NCI-H774 (cell line): Measurements from ENCODE around the gene IFNL4.
"Not testable (repeated sequence)": the region's sequence is repeated elsewhere in the genome, so short reads cannot be mapped to it uniquely, and the experiment has no call there.

Experiments used
- DNase-seq: peaks from one replicate; lab custom pipeline; 2025; lab: John Stamatoyannopoulos, UW

The IFNL4 gene

DNA sequence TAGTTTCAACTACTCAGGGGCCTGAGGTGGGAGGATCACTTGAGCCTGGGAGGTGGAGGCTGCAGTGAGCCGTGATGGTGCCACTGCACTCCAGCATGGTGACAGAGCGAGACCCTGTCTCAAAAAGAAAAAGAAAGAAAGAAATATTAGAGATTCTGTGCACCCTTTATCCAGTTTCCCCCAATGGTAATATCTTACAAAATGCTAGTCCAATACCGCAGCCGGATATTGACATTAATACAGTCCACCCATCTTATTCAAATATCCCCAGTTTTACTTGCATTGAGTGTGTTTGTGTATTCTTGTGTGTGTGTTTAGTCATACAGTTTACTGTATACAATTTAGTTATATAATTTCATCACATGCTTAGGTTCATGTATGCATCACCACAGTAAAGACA is 8.6 kb upstream of the IFNL4 start:
- DNase-seq = no peak

DNA sequence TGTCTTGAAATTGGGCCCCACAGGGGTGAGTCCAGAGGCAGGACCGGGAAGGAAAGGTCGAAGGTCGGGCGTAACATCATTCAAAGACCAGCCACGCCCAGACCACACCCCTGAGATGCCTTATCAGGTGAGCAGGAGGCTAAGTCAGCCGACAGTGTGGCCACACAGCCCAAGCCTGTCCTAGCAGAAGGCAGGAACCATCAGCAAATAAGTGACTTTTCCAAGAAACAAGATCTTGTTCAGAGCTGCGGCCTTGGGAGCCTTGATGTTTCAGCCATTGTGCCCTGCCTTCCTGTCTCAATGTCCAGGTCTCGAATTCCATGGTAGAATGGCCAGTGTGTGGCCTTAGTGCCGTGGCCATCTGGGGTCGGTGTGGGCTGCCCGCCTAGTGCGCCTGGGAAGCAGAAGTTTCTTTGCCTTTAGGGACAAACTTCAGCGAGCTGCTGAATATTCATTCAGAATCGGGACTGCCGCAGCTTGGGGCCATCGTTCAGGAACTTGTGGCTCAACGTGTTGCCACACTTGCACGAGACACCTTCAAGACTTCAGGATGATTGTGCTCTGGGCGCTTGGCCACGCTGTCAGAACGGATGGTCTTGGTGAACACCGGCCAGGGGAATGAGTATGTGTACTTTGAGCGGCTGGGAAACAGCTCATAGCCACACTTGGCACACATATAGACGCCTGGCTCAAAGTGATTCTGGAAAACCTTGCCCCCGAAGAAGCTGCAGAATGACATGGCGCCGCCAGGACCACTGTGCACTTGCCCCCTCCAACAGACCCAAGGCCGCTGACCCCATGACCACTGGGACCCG is 6.1 kb upstream of the IFNL4 start:
- no peak for DNase-seq

DNA sequence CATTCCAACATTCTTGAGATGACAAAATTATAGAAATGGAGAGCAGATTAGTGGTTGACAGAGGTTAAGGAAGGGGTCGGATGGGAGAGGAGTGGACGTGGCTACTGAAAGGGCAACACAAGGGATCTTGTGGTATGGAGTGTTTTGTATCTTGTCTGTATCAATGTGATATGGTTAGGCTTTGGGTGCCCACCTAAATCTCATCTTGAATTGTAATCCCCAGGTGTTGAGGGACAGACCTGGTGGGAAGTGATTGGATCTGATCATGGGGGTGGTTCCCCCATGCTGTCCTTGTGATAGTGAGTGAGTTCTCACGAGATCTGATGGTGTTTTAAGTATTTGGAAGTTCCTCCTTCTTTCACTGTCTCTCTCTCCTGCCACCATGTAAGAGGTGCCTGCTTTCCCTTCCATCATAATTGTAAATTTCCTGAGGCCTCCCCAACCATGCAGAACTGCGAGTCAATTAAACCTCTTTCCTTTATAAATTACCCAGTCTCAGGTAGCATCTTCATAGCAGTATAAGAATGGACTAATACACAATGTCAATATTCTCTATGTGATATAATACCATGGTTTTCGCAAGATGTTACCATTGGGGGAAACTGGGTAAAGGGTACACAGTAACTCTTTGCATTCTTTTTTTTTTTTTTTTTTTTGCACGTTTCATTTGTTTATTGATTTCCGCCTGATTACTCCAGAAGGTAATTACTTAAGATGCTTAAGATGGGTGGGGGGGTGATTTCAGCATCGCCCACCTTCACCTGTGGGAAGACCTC is 4.9 kb upstream of the IFNL4 start:
- DNase-seq = no peak

DNA sequence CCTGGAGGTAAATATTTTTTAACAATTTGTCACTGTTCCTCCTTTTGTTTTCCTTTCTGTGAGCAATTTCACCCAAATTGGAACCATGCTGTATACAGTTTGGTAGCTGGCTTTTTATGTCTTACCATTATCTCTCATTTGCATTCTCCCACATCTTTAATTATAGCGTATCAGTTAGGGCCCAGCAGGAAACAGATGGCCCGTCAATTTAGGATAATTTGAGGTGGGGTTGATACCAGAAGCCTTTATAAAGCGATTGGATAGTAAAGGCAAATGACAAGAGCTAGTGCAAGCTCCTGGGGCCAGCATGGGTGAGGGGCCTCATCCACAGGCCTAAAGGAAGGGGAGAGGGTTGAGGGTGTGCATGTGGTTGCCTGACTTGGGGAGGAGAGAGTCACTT is 3.8 kb upstream of the IFNL4 start:
- DNase-seq = no peak

DNA sequence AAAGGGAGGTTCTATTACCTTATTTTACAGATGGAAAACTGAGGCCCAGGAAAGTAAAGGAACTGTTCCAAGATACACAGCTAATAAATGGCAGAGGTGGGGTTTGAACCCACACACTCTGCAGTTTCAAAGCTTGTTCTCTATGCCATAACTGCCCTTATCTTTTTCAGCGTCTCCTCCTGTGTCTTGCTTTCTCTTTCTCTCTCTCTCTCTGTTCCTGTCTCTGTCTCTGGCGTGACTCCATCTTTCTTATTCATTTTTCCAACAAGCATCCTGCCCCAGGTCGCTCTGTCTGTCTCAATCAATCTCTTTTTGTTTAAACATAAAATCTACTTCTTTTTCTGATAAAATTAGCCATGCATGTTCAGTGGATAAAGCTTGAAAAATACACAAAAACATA is 3.2 kb upstream of the IFNL4 start:
- DNase-seq = no peak

DNA sequence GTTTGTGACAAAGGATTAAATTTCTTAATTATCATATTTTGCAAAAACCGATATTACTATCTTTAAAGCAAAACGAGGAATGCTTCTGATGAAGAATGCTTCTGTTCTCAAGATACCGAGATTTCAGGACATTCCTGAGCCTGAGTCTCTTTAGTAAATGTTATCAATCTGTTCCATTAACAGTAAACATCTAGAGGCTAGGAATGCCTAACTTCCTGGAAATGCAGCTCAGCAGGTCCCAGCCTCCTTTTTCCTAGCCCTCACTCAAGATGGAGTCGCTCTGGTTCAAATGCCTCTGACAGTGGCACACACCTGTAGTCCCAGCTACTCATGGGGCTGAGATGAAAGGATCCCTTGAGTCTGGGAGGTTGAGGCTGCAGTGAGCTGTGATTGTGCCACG is 2.4 kb upstream of the IFNL4 start:
- no peak for DNase-seq

DNA sequence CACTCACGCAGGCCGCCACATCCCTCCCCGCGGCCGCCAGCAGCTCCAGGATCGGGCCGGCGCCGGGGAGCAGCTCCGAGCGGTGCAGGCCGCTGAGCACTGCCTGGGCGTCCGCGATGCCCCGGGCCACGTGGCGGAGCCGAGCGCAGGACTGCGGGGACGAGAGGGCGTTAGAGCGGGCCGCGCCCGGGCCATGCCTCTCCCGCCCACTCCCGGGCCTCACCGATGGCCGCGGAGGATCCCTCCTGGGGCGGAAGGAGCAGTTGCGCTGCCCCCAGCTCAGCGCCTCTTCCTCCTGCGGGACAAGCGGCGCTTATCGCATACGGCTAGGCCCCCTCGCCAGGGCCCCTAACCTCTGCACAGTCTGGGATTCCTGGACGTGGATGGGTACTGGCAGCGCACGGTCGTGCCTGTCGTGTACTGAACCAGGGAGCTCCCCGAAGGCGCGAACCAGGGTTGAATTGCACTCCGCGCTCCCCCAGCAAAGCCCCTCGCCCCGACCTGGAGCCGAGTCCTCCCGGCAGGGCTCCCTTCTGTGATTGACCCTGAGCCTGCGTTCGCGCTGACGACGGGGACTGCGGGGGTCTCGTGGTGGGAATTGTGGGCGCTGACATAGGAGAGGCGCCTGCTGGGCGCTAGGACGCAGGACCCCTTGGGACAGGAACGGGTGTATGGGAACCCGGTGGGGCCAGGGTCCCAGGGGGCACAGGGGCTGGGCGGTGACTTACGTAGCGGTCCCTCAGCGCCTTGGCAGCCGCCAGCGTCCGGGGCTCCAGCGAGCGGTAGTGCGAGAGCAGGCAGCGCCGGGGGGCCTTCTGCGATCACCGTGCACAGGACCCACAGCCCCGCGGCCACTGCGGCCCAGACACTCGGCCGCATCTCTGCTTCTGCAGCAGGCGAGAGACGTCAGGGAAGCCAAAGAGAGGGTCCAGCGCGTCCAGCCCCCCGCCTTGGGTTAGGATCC is 673 bp downstream of the IFNL4 start:
- no peak for DNase-seq

DNA sequence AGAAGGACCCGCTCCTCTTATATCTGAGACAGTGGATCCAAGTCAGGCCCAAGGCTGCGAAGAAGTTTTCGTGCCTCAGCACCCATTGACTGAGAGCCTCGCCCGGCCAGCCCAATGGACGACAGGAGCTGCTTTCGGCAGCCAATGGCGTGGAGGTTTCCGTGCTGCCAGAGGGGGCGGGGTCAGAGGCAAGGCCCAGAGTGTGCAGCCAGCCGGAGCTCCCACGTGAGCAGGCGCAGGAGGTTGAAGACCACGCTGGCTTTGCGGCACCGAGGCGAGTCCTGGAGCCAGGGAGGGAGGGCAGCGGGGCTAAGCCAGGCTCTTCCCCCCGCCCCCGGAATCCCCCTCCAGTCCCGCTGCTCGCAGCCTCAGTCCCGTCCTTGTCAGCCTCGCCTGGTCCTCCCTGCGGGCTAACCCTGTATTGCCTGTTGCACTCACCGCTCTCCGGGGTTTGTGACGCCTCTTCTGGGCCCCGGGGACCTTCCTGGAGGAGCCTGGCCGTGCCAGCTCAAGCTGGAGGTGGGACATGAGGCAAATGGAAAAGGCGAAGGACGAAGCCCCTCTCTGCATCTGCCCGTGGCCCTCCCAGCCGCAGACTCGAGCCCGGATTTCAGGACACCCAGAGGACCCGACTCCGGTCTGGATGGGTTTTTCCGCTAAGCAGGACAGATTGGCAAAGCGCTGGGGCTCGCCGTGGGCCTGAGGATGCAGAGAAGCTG is 1.5 kb downstream of the IFNL4 start:
- DNase-seq = no peak

DNA sequence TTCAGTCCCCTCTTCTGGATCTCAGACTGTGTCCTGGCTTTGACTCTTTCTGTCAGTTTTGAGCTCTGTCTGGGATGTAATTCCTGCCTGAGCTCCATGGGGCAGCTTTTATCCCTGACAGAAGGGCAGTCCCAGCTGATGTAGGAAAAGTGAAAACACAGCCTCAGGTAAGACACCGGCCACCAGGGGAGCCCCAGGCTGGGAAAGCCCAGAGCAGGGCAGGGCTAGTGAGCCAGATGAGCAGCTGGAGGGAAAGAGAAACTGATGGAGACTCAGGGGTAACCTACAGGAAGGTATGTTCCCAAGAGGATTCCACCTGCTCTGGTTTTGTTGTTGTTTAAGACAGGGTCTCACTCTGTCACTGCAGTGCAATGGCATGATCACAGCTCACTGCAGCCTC is 3.5 kb downstream of the IFNL4 start:
- DNase-seq = not testable (repeated sequence)

DNA sequence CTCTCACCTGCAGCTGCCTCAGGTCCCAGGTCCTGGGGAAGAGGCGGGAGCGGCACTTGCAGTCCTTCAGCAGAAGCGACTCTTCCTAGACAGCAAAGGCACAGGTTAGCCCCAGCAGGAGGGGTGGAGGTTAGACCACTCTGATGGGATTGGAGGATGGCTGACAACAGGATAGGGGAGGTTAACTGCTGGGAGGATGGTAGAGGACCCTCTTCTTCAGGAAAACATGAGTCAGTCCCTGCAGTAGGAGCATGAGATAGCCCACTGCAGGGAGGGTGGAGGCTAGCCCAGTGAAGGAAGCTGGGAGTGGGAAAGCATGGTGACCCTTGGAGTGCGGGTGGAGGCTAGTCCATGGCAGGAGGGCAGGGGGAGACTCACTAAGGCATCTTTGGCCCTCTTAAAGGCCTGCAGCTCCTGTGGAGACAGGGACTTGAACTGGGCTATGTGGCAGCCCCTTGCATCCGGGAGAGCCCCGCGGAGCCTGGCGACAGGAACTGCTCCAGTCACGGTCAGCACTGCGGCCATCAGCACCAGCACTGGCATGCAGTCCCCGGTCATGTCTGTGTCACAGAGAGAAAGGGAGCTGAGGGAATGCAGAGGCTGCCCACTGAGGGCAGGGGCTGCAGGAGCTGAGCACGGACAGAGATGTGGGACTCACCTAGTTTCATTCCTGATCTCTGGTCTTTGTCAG is 4.1 kb downstream of the IFNL4 start, which contains the start of gene IFNL3:
Gene IFNL3 (minus strand): TSS at position 597 of the 691 bp plus-strand sequence. CDS start 39 bp downstream, at position 558.
- not testable (repeated sequence) for DNase-seq

DNA sequence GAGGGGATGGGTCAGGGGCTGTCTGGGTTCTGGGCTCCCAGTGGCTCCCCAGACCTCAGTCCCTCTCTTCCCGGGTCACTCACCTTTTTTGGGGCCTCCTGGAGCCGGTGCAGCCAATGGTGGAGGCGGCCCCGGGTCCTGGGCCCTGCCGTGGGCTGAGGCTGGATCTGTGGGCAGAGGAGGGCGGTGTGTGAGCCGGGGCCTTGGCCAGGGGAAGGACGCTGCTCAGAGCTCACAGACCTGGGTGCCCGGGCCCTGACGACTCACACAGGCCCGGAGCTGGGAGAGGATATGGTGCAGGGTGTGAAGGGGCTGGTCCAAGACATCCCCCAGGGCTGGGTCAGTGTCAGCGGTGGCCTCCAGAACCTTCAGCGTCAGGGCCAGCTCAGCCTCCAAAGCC is 4.9 kb downstream of the IFNL4 start:
- not testable (repeated sequence) for DNase-seq

DNA sequence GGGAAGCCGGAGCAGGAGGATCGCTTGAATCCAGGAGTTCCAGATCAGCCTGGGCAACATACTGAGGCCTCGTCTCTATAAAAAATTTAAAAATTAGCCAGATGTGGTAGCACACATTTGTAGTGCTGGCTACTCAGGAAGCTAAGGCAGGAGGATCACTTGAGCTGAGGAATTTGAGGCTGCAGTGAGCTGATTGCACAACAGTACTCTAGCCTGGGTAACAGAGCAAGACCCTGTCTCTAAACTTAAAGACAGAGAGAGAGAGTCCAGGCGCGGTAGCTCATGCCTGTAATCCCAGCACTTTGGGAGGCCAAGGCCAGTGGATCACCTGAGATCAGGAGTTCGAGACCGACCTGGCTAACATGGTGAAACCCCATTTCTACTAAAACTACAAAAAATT is 8.2 kb downstream of the IFNL4 start:
- no peak for DNase-seq

DNA sequence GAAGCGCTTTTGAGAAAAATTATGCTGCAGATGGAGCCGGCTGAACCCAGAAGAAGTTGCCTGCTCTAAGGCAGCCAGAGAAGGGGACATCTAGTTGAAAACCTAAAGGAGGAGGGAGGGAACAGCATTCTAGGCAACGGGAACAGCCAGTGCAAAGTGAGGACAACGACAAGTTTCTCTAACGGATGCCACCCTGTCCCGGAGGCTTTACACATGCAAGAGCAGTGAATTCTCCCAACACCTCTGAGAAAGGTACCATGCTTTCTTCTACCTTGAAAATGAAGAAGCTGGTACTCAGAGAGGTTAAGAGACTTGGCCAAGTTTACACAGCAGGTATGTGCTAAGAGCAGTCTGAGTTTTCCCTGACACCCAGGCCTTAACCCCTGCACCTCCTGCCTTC is 9.7 kb downstream of the IFNL4 start:
- DNase-seq = no peak

DNA sequence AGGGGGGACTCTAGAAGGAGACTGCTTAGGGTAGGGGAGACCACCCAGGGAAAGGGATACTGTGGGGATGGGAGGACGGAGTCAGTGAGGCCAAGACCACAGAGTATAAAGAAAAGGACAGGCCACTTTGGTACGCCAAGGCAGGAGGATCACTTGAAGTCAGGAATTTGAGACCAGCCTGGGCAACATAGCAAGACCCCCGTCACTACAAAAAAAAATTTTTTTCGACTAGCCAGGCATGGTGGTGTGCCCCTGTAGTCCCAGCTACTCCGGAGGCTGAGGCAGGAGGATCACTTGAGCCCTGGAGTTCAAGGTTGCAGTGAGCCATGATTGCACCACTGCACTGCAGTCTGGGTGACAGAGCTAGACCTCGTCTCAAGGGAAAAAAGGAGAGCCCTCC is 10.4 kb downstream of the IFNL4 start:
- DNase-seq = no peak

DNA sequence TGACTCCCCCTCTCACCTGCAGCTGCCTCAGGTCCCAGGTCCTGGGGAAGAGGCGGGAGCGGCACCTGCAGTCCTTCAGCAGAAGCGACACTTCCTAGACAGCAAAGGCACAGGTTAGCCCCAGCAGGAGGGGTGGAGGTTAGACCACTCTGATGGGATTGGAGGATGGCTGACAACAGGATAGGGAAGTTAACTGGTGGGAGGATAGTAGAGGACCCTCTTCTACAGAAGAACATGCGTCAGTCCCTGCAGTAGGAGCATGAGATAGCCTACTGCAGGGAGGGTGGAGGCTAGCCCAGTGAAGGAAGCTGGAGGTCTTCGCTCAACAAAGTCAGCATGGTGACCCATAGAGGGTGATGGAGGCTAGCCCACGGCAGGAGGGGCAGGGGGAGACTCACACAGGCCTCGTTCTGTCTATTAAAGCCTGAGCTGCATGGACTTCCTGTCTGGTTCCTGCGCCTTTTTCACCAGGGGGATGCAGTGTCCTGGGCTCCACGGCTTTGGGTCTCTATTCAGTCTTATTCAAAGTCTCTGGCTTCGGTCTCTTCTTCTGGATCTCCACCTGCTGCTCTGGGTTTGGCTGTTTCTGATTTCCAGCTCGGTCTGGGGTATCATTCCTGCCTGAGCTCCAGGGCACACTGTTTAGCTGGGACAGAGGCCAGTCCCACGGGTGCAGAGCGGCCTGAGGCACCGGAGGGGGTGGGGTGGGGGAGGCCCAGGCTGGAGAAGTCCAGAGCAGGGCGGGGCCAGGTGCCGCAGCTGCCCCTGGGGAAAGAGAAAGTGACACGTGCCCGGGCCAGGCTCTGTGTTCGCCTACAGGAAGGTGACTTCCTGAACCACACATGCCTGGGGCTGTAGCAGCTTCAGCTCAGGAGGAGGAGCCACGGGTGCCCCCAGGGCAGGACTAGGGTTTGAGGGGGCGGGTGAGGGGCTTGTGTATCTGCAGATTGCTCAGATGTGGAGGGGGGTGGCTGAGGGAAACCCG is 11.2 kb downstream of the IFNL4 start:
- peak; percentile 32 for DNase-seq

DNA sequence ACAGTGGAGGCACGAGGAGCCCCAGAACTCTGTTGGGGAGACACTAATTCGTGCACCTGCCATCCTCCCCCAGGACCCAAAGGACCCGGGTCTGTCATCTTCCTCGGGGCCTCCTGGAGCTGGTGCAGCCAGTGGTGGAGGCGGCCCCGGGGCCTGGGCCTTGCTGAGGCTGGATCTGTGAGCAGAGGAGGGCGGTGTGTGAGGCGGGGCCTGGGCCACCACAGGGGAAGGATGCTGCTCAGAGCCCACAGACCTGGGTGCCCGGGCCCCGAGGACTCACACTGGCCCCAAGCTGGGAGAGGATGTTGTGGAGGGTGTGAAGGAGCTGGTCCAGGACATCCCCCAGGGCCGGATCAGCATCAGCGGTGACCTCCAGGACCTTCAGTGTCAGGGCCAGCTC is 12.1 kb downstream of the IFNL4 start:
- no peak for DNase-seq

DNA sequence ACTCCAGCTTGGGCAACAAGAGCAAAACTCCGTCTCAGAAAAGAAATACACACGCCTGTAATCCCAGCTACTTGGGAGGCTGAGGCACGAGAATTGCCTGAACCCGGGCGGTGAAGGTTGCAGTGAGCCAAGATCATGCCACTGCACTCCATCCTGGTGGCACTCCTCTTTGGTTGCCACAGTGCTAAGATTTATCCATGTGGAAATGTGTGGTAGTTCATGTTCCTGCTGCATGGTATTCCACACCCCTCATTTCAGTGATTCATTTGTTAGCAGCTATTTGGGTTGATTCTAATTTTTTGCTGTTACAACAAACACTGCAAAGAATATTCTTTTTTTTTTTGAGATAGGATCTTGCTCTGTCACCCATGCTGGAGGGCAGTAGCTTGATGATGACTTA is 15.9 kb downstream of the IFNL4 start:
- no peak for DNase-seq

DNA sequence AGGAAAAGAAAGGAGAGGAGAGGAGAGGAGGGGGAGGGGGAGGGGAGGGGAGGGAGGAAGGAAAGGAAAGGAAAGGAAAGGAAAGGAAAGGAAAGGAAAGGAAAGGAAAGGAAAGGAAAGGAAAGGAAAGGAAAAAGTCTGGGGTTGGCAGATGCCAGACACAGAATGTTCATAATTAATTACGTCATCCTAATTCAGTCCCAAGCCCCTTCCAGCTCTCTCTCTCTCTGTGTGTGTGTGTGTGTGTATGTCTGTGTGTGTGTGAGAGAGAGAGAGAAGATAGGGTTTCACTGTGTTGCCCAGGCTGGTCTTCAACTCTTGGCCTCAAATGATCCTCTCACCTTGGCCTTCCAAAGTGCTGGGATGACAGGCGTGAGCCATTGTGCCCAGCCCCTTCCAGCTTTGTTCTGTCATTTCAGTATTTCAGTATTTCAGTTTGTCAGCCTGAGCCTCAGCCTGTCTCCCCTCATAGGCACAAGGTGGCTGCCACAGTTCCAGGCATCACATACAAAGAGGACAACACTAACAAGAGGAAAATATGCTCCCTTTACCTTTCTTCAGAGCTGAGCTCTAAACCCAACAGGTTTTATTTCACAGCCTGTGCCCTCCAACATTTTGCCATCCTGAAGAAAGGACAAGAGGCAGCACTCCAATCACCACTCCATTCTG is 18.4 kb downstream of the IFNL4 start:
- DNase-seq = no peak

DNA sequence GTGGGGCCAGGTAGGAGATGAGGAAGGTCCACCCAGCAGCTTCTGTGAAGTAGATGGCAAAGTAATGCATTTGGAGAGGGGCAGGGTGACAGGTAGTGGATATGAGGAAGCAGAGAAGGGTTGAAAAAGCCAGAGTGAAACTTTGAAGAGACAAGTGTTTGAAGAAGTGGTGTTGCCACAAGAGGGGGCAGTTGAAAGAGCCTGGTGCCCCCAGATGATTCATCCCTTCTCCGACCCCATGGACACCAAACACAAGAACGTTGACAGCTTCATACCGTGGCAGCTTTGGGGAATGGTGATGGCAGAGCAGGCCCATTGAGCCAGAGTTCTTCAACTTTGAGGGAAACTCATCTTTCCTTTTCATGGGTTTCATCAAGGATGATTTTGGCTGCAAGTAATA is 23.7 kb downstream of the IFNL4 start:
- no peak for DNase-seq
